Measurements from ENCODE around the gene MAP1LC3C. TPM values are rescaled to one million over a fixed set of nuclear protein-coding genes. Genes with fewer than 3 reads are reported as not detected.

MAP1LC3C gene
- total RNA-seq, 1 donor: not detected

DNA sequence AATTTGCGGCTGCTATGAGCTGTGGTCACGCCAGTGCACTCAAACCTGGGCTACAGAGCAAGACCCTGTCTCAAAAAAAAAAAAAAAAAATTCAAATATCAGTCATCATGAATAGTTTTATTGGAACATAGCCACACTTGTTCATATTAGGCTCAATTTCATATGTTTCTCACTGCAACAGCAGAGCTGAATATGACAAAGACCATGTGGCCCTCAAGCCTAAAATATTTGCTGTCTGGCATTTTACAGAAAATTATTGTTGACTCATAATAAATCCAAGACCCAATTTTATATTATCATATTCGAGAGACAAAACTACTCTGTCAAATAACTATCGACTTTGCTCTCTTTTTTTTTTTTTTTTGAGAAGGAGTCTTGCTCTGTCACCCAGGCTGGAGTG, 30.3 kb downstream of the MAP1LC3C start:
- no peaks in the 10 kb centered on the region for H3K27me3 ChIP-seq (ENCODE audit: insufficient read depth, low read length)
- no peaks in the 10 kb centered on the region for H3K9me3 ChIP-seq (ENCODE audit: low read depth, low read length)
- no peak overlapping the region for H3K4me3 ChIP-seq (ENCODE audit: low read length)
- no peaks in the 10 kb centered on the region for H3K4me1 ChIP-seq (ENCODE audit: insufficient read depth, low read length)

- no peaks in the 10 kb centered on the region for H3K4me1 ChIP-seq (ENCODE audit: insufficient read depth, low read length)
- no peak overlapping the region for H3K4me3 ChIP-seq (ENCODE audit: low read length)
- no peaks in the 10 kb centered on the region for H3K27me3 ChIP-seq (ENCODE audit: insufficient read depth, low read length)
- H3K9me3 ChIP-seq (ENCODE audit: low read depth, low read length): no peaks in the 10 kb centered on the region
Measured at GRCh38 chr1:241964550-241965282, 34.2 kb downstream of the MAP1LC3C start.

- Histone ChIP-seq H3K4me1 (ENCODE audit: insufficient read depth, low read length) (no peaks in the 10 kb centered on the region), H3K27me3 (ENCODE audit: insufficient read depth, low read length) (no peaks in the 10 kb centered on the region), H3K4me3 (ENCODE audit: low read length) (no peak overlapping the region), H3K9me3 (ENCODE audit: low read depth, low read length) (no peaks in the 10 kb centered on the region)
Measured at GRCh38 chr1:241963722-241964121, 35.2 kb downstream of the MAP1LC3C start.

- Histone ChIP-seq H3K27me3 (ENCODE audit: insufficient read depth, low read length) (no peaks in the 10 kb centered on the region), H3K9me3 (ENCODE audit: low read depth, low read length) (no peaks in the 10 kb centered on the region), H3K4me1 (ENCODE audit: insufficient read depth, low read length) (no peaks in the 10 kb centered on the region), H3K4me3 (ENCODE audit: low read length) (no peak overlapping the region)
Measured at GRCh38 chr1:241962153-241962552, 36.7 kb downstream of the MAP1LC3C start.

- H3K4me3 ChIP-seq (ENCODE audit: low read length): no peak within 1 kb of the TSS
- no peaks in the 10 kb centered on the region for H3K9me3 ChIP-seq (ENCODE audit: low read depth, low read length)
- no peaks in the 10 kb centered on the region for H3K27me3 ChIP-seq (ENCODE audit: insufficient read depth, low read length)
- H3K4me1 ChIP-seq (ENCODE audit: insufficient read depth, low read length): no peaks in the 10 kb centered on the region
Measured at GRCh38 chr1:241957692-241958494, 41.0 kb downstream of the MAP1LC3C start, which contains the start of gene BECN2. TSS of gene BECN2 (plus strand) at chr1:241957767. CDS start at chr1:241957767, 0 bp downstream.

DNA sequence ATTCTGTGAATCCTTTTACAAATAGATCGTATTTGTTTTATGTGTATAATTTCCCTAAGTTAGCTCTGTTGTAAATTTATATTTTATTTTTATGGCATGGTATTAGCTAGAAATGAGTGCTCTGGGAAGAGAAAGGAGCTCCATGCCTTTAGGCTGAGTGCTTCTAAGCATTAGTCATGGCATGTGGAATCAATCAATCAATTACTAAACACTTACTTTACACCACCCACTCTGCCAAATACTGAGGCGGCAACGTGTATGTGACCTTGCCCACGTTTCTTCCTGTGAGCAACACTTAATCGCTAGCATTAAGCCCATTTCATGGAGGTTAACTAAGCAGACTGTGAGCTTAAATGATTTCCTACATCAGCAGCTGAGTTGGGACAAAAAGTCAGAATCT, 48.5 kb downstream of the MAP1LC3C start:
- no peaks in the 10 kb centered on the region for H3K9me3 ChIP-seq (ENCODE audit: low read depth, low read length)
- H3K27me3 ChIP-seq (ENCODE audit: insufficient read depth, low read length): no peaks in the 10 kb centered on the region
- H3K4me1 ChIP-seq (ENCODE audit: insufficient read depth, low read length): no peaks in the 10 kb centered on the region
- H3K4me3 ChIP-seq (ENCODE audit: low read length): no peak overlapping the region

DNA sequence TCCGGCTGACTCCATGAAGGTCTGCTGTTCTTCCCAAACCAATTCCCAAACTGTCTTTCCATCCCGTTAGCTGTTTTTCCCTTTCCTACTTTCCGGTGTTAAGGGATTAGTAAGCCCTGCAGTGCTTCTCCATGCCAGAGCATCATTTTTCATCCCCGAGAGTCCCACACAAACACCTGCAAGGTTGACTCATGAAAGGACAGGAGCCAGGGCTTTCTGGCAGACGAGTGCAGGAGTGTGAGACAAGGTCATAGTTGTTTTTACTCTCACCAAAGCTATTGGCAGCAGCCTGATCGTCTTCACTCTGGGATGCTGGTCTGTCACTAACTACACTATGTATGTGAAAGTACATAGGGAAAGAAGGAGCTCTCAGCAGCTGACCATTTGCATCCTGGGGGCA, 51.5 kb downstream of the MAP1LC3C start:
- Histone ChIP-seq H3K9me3 (ENCODE audit: low read depth, low read length) (no peaks in the 10 kb centered on the region), H3K27me3 (ENCODE audit: insufficient read depth, low read length) (no peaks in the 10 kb centered on the region), H3K4me3 (ENCODE audit: low read length) (no peak overlapping the region), H3K4me1 (ENCODE audit: insufficient read depth, low read length) (no peaks in the 10 kb centered on the region)

Other genes with a start within 250 kb of the MAP1LC3C start
- 0.94 TPM for gene EXO1, start 150.9 kb downstream of the MAP1LC3C start, total RNA-seq
- not detected for gene BECN2, start 41.3 kb downstream of the MAP1LC3C start, total RNA-seq